OCI-M2 (cell line): ENCODE measurements around the gene SMARCB1.

Source experiments
- DNase-seq: peaks from one replicate; lab custom pipeline; 2025; ENCODE audit not compliant: unreplicated experiment; lab: John Stamatoyannopoulos, UW

The SMARCB1 gene

GRCh38 chr22:23801886-23802377, 15.2 kb downstream of the SMARCB1 start:
- DNase-seq = no peak

- DNase-seq = no peak
These were observed 16.4 kb downstream of the SMARCB1 start for GRCh38 chr22:23803001-23803819.

GRCh38 chr22:23804781-23805291, 18.1 kb downstream of the SMARCB1 start:
- no peak for DNase-seq

GRCh38 chr22:23806837-23807236, 20.1 kb downstream of the SMARCB1 start:
- no peak for DNase-seq

- no peak for DNase-seq
These were observed 25.6 kb downstream of the SMARCB1 start for GRCh38 chr22:23812378-23812777.

GRCh38 chr22:23815541-23816155, 28.9 kb downstream of the SMARCB1 start:
- DNase-seq = no peak

GRCh38 chr22:23816156-23816976, 29.6 kb downstream of the SMARCB1 start:
- DNase-seq = no peak

GRCh38 chr22:23817146-23817545, 30.4 kb downstream of the SMARCB1 start:
- DNase-seq = no peak

GRCh38 chr22:23818541-23818940, 31.8 kb downstream of the SMARCB1 start:
- no peak for DNase-seq

GRCh38 chr22:23820748-23821211, 34.0 kb downstream of the SMARCB1 start:
- DNase-seq = no peak

GRCh38 chr22:23822101-23822671, 35.4 kb downstream of the SMARCB1 start:
- DNase-seq = no peak

- no peak for DNase-seq
These were observed 36.6 kb downstream of the SMARCB1 start for GRCh38 chr22:23823331-23823791.

- DNase-seq = no peak
These were observed 37.9 kb downstream of the SMARCB1 start for GRCh38 chr22:23824476-23825245.

GRCh38 chr22:23825246-23825905, 38.6 kb downstream of the SMARCB1 start:
- DNase-seq = no peak

- DNase-seq = no peak
These were observed 40.0 kb downstream of the SMARCB1 start for GRCh38 chr22:23826510-23827350.

GRCh38 chr22:23827351-23827995, 40.7 kb downstream of the SMARCB1 start:
- DNase-seq = no peak

GRCh38 chr22:23828800-23829680, 42.3 kb downstream of the SMARCB1 start:
- no peak for DNase-seq
